Suppressor macrophage treated with lipopolysaccharide for 4 hours (primary cell): ENCODE results near the gene RFLNA.

Experiments
- DNase-seq: peaks from one replicate; pipeline ENCODE4 v3.0.0-alpha.2; 2020

The RFLNA gene

GRCh38 chr12:124338876-124339603, 44.1 kb downstream of the RFLNA start:
- no peak for DNase-seq

GRCh38 chr12:124340080-124340900, 45.4 kb downstream of the RFLNA start:
- DNase-seq, result no peak

- no peak for DNase-seq
These were observed 46.8 kb downstream of the RFLNA start for GRCh38 chr12:124341645-124342069.

- DNase-seq, result no peak
These were observed 49.1 kb downstream of the RFLNA start for GRCh38 chr12:124344022-124344421.

- no peak for DNase-seq
These were observed 49.6 kb downstream of the RFLNA start for GRCh38 chr12:124344526-124344925.

GRCh38 chr12:124345795-124346194, 50.9 kb downstream of the RFLNA start:
- DNase-seq, result no peak

- DNase-seq, result no peak
These were observed 51.7 kb downstream of the RFLNA start for GRCh38 chr12:124346425-124347168.

- DNase-seq, result no peak
These were observed 52.4 kb downstream of the RFLNA start for GRCh38 chr12:124347335-124347734.

GRCh38 chr12:124347805-124348658, 53.1 kb downstream of the RFLNA start:
- DNase-seq, result peak; percentile 12

GRCh38 chr12:124348659-124349380, 53.9 kb downstream of the RFLNA start:
- no peak for DNase-seq

- DNase-seq, result no peak
These were observed 55.6 kb downstream of the RFLNA start for GRCh38 chr12:124350491-124350890.

GRCh38 chr12:124351422-124351821, 56.5 kb downstream of the RFLNA start:
- no peak for DNase-seq

GRCh38 chr12:124352257-124352656, 57.4 kb downstream of the RFLNA start:
- DNase-seq, result no peak

- DNase-seq, result peak; percentile 46
These were observed 57.9 kb downstream of the RFLNA start for GRCh38 chr12:124352839-124353238.

GRCh38 chr12:124354400-124354799, 59.5 kb downstream of the RFLNA start:
- DNase-seq, result no peak

GRCh38 chr12:124356221-124356620, 61.3 kb downstream of the RFLNA start:
- DNase-seq, result no peak

GRCh38 chr12:124357616-124358015, 62.7 kb downstream of the RFLNA start:
- no peak for DNase-seq

GRCh38 chr12:124358572-124358971, 63.7 kb downstream of the RFLNA start:
- DNase-seq, result no peak

GRCh38 chr12:124359671-124360581, 65.0 kb downstream of the RFLNA start:
- no peak for DNase-seq

- DNase-seq, result no peak
These were observed 66.4 kb downstream of the RFLNA start for GRCh38 chr12:124361074-124361970.
